HCT116 (cell line): ENCODE measurements around the gene CIDEC. TPM values are rescaled to one million over a fixed set of nuclear protein-coding genes. Genes with fewer than 3 reads are reported as not detected.
A peak's percentile ranks its signal among the peaks of the same experiment; 100 is the strongest.

Source experiments
- ATAC-seq: fragments of 200-7000 bp; cut with Tn5 transposase; 2 replicates; pipeline ENCODE4 v1.9.1; 2020; ENCODE audit warnings: mild to moderate bottlenecking, moderate library complexity
- BruUV-seq: library from RNA; stranded (reverse); fragments of 400-500 nt; replicated peaks from 2 replicates; lab custom pipeline; 2021; lab: Mats Ljungman, UMichigan
- CTCF ChIA-PET: fragments of 300-600 bp; sonication (Branson Sonifier 250); formaldehyde crosslinking; loops from one replicate; lab custom pipeline; 2021; ENCODE audit warnings: antibody characterized with exemption; lab: Charles Lee
- POLR2A ChIA-PET: fragments of 300-600, 350-600 bp; sonication (Branson Sonifier 250); formaldehyde crosslinking; loops from one replicate; lab custom pipeline; 2021; ENCODE audit warnings: antibody characterized with exemption; lab: Charles Lee
- RAD21 ChIA-PET, 2 experiments: fragments of 300-600 bp; sonication (Branson Sonifier 250); formaldehyde crosslinking; loops; one replicate each; lab custom pipeline; 2023; ENCODE audit warnings: low total read pairs in 2 of 2; ENCODE audit not compliant: uncharacterized antibody in 2 of 2, unreplicated experiment in 2 of 2, low non-redundant PET in 1 of 2; lab: Charles Lee
- DNase-seq: peaks from one replicate; pipeline ENCODE4 v3.0.0-alpha.2; 2010; ENCODE audit warnings: low read depth, low spot score
- H2AFZ ChIP-seq: fragments of 200-600 bp; shearing (Covaris generic), sonication (generic); 2 replicates; pipeline ENCODE4 v1.6.1; 2017; ENCODE audit warnings: low read depth, mixed run types, mixed read lengths, antibody characterized with exemption, low read length; ENCODE audit not compliant: poor library complexity, severe bottlenecking
- H3K27ac ChIP-seq: 2 replicates; pipeline ENCODE4 v1.5.1; 2012; ENCODE audit warnings: low read depth, low read length
- H3K27me3 ChIP-seq: fragments of 200-600 bp; sonication (generic); 2 replicates; pipeline ENCODE4 v1.6.1; 2016; ENCODE audit warnings: mixed run types, low read length, mixed read lengths; ENCODE audit not compliant: insufficient read depth
- H3K36me3 ChIP-seq, 2 experiments: fragments of 200-500 bp in 1 of 2; fragments of 200-600 bp in 1 of 2; sonication (Bioruptor generic) in 1 of 2; sonication (generic) in 1 of 2; 2 replicates each; pipeline versions ENCODE4 v1.5.1 to v1.6.1; 2014 to 2016; ENCODE audit warnings: low read length in 2 of 2, inconsistent platforms in 1 of 2, mixed read lengths in 1 of 2, mixed run types in 1 of 2; ENCODE audit not compliant: insufficient read depth in 2 of 2, control insufficient read depth in 1 of 2
- H3K4me1 ChIP-seq, 2 experiments: fragments of 200-600 bp in 1 of 2; sonication (generic) in 1 of 2; 2 replicates each; pipeline versions ENCODE4 v1.5.1 to v1.6.1; 2012 to 2017; ENCODE audit warnings: low read length in 2 of 2, inconsistent platforms in 1 of 2, mild to moderate bottlenecking in 1 of 2, mixed read lengths in 1 of 2, mixed run types in 1 of 2, moderate library complexity in 1 of 2; ENCODE audit not compliant: insufficient read depth in 2 of 2, control insufficient read depth in 1 of 2
- H3K4me2 ChIP-seq: fragments of 200-600 bp; sonication (generic); 2 replicates; pipeline ENCODE4 v1.6.1; 2017; ENCODE audit warnings: mixed run types, low read length, mixed read lengths
- H3K4me3 ChIP-seq, 2 experiments: fragments of 200-600 bp in 1 of 2; sonication (generic) in 1 of 2; replicated peaks in 1 of 2; 2 replicates each; pipeline ENCODE4 v1.5.1; 2011 to 2016; ENCODE audit warnings: low read length in 2 of 2, control low read depth in 1 of 2, low read depth in 1 of 2, mild to moderate bottlenecking in 1 of 2, mixed read lengths in 1 of 2, mixed run types in 1 of 2
- H3K79me2 ChIP-seq: fragments of 200-600 bp; sonication (generic); 2 replicates; pipeline ENCODE4 v1.6.1; 2017; ENCODE audit warnings: mild to moderate bottlenecking, mixed run types, low read length, moderate library complexity, mixed read lengths; ENCODE audit not compliant: insufficient read depth
- H3K9ac ChIP-seq: fragments of 200-600 bp; sonication (generic); 2 replicates; pipeline ENCODE4 v1.6.1; 2016; ENCODE audit warnings: low read length, mixed read lengths
- H3K9me2 ChIP-seq: fragments of 200-600 bp; sonication (generic), shearing (Covaris generic); 2 replicates; pipeline ENCODE4 v1.6.1; 2017; ENCODE audit warnings: mixed run types, mild to moderate bottlenecking, moderate library complexity; ENCODE audit not compliant: insufficient read depth
- H3K9me3 ChIP-seq, 2 experiments: fragments of 200-500 bp in 1 of 2; fragments of 200-600 bp in 1 of 2; sonication (Bioruptor generic) in 1 of 2; sonication (generic) in 1 of 2; 2 replicates each; pipeline ENCODE4 v1.6.1; 2014 to 2017; ENCODE audit warnings: low read length in 2 of 2, mixed read lengths in 2 of 2, inconsistent platforms in 1 of 2, low read depth in 1 of 2, mild to moderate bottlenecking in 1 of 2, mixed run types in 1 of 2, moderate library complexity in 1 of 2; ENCODE audit not compliant: control insufficient read depth in 1 of 2, insufficient read depth in 1 of 2
- H4K20me1 ChIP-seq: fragments of 200-600 bp; sonication (generic), shearing (Covaris generic); 2 replicates; pipeline ENCODE4 v1.6.1; 2017; ENCODE audit warnings: mixed run types, mild to moderate bottlenecking, moderate library complexity; ENCODE audit not compliant: insufficient read depth
- ATF3 ChIP-seq: IDR thresholded peaks from 2 replicates; pipeline ENCODE4 v1.6.1; 2012
- CEBPB ChIP-seq: IDR thresholded peaks from 2 replicates; pipeline ENCODE4 v1.6.1; 2012; ENCODE audit warnings: low read depth
- EGR1 ChIP-seq: IDR thresholded peaks from 2 replicates; pipeline ENCODE4 v1.6.1; 2012; ENCODE audit warnings: low read depth
- EZH2 ChIP-seq: fragments of 200-600 bp; sonication (generic); IDR thresholded peaks from 2 replicates; pipeline ENCODE4 v1.6.1; 2017; ENCODE audit warnings: antibody characterized with exemption, mixed run types
- EZH2phosphoT487 ChIP-seq: fragments of 200-600 bp; IDR thresholded peaks from 2 replicates; pipeline ENCODE4 v1.6.1; 2018; ENCODE audit warnings: antibody characterized with exemption, borderline replicate concordance
- FOSL1 ChIP-seq: IDR thresholded peaks from 2 replicates; pipeline ENCODE4 v1.6.1; 2012; ENCODE audit warnings: low read depth
- JUND ChIP-seq: IDR thresholded peaks from 2 replicates; pipeline ENCODE4 v1.6.1; 2012
- POLR2A ChIP-seq: IDR thresholded peaks from 2 replicates; pipeline ENCODE4 v1.7.0; 2011; ENCODE audit warnings: borderline replicate concordance; ENCODE audit not compliant: insufficient read depth, insufficient read length; ENCODE audit errors: extremely low read depth
- POLR2AphosphoS5 ChIP-seq: IDR thresholded peaks from 2 replicates; pipeline ENCODE4 v1.6.1; 2011; ENCODE audit warnings: mild to moderate bottlenecking, low read depth, low read length, moderate library complexity
- RAD21 ChIP-seq: IDR thresholded peaks from 2 replicates; pipeline ENCODE4 v1.6.1; 2012; ENCODE audit warnings: low read depth, mild to moderate bottlenecking
- SIN3A ChIP-seq: IDR thresholded peaks from 2 replicates; pipeline ENCODE4 v1.6.1; 2012; ENCODE audit warnings: low read depth
- SP1 ChIP-seq: IDR thresholded peaks from 2 replicates; pipeline ENCODE4 v1.6.1; 2012; ENCODE audit warnings: low read depth
- SRF ChIP-seq: IDR thresholded peaks from 2 replicates; pipeline ENCODE4 v1.6.1; 2012; ENCODE audit warnings: low read depth
- TCF7L2 ChIP-seq: IDR thresholded peaks from 2 replicates; pipeline ENCODE4 v1.7.0; 2011; ENCODE audit warnings: borderline replicate concordance, inconsistent platforms; ENCODE audit not compliant: insufficient read depth, insufficient read length; ENCODE audit errors: extremely low read depth
- YY1 ChIP-seq: IDR thresholded peaks from 2 replicates; pipeline ENCODE4 v1.6.1; 2011; ENCODE audit warnings: low read length, low read depth, moderate library complexity, mild to moderate bottlenecking; ENCODE audit not compliant: insufficient replicate concordance; ENCODE audit errors: extremely low read depth
- ZBTB33 ChIP-seq: IDR thresholded peaks from 2 replicates; pipeline ENCODE4 v1.6.1; 2011; ENCODE audit warnings: mild to moderate bottlenecking, low read length, moderate library complexity; ENCODE audit not compliant: insufficient replicate concordance; ENCODE audit errors: extremely low read depth
- ZNF274 ChIP-seq: fragments of 200-500 bp; sonication (Bioruptor generic); IDR thresholded peaks from 2 replicates; pipeline ENCODE4 v1.6.1; 2014; ENCODE audit warnings: mild to moderate bottlenecking, low read depth, low read length, inconsistent platforms
- intact Hi-C: fragments of 100-400 bp; cut with micrococcal nuclease; formaldehyde crosslinking; loops from 2 replicates; pipeline ENCODE4 v1.10.0; 2022
- total RNA-seq: library from RNA; stranded (reverse); gene quantifications from one replicate; pipeline ENCODE4 v1.2.1, GENCODE V29; 2021; ENCODE audit not compliant: unreplicated experiment
- TF ChIP-seq, protein P1 (sequence below), 3 experiments: fragments of 200-600 bp in 1 of 3; sonication (generic) in 1 of 3; IDR thresholded peaks in 2 of 3; conservative IDR thresholded peaks in 1 of 3; 2 replicates each; pipeline ENCODE4 v1.5.1; 2012 to 2017; ENCODE audit warnings: low read depth in 2 of 3, low read length in 2 of 3, antibody characterized with exemption in 1 of 3, borderline replicate concordance in 1 of 3, control low read depth in 1 of 3, mild to moderate bottlenecking in 1 of 3, mixed read lengths in 1 of 3, mixed run types in 1 of 3, moderate library complexity in 1 of 3; ENCODE audit not compliant: insufficient read depth in 1 of 3
- TF ChIP-seq, protein P2 (sequence below): IDR thresholded peaks from 2 replicates; pipeline ENCODE4 v1.6.1; 2012; ENCODE audit warnings: low read depth
- TF ChIP-seq, protein P3 (sequence below): IDR thresholded peaks from 2 replicates; pipeline ENCODE4 v1.6.1; 2012

The CIDEC gene
- total RNA-seq, 1 experiment from 2014 or later: not detected

DNA sequence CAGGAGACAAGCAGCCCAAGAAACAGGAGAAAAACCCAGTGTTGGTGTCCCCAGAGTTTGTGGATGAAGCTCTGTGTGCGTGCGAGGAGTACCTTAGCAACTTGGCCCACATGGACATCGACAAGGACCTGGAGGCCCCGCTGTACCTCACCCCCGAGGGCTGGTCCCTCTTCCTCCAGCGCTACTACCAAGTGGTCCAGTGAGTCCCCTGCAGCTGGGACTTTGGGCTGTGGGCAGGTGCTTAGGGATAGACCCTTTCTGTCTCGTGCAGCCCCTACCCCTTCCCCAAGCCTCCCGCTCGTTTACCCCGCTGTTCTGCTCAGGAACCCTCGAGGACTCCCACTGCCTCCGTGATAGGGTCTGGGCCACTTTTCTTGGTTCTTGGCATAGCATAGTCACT lies 59.5 kb downstream of the CIDEC start:
- no peaks in the 10 kb centered on the region for H3K79me2 ChIP-seq
- H2AFZ ChIP-seq: no peak overlapping the region
- H3K4me1 ChIP-seq: no peaks in the 10 kb centered on the region
- H3K9me3 ChIP-seq: no peaks in the 10 kb centered on the region
- TF ChIP-seq SIN3A: no peak
- no peak for TF ChIP-seq ATF3
- TF ChIP-seq SRF: no peak
- TF ChIP-seq, protein P1, sequence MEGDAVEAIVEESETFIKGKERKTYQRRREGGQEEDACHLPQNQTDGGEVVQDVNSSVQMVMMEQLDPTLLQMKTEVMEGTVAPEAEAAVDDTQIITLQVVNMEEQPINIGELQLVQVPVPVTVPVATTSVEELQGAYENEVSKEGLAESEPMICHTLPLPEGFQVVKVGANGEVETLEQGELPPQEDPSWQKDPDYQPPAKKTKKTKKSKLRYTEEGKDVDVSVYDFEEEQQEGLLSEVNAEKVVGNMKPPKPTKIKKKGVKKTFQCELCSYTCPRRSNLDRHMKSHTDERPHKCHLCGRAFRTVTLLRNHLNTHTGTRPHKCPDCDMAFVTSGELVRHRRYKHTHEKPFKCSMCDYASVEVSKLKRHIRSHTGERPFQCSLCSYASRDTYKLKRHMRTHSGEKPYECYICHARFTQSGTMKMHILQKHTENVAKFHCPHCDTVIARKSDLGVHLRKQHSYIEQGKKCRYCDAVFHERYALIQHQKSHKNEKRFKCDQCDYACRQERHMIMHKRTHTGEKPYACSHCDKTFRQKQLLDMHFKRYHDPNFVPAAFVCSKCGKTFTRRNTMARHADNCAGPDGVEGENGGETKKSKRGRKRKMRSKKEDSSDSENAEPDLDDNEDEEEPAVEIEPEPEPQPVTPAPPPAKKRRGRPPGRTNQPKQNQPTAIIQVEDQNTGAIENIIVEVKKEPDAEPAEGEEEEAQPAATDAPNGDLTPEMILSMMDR (IDR thresholded peaks at IDR 0.05 in 2 of 3, conservative IDR thresholded peaks at IDR 0.05 in 1 of 3; ENCODE audit: borderline replicate concordance in 1 of 3, insufficient read depth in 1 of 3, low read depth in 2 of 3, low read length in 2 of 3): no peak
- no peak for TF ChIP-seq YY1
- TF ChIP-seq EZH2phosphoT487: no peak
- TF ChIP-seq EGR1: no peak
- TF ChIP-seq POLR2AphosphoS5: no peak
- TF ChIP-seq, protein P2, sequence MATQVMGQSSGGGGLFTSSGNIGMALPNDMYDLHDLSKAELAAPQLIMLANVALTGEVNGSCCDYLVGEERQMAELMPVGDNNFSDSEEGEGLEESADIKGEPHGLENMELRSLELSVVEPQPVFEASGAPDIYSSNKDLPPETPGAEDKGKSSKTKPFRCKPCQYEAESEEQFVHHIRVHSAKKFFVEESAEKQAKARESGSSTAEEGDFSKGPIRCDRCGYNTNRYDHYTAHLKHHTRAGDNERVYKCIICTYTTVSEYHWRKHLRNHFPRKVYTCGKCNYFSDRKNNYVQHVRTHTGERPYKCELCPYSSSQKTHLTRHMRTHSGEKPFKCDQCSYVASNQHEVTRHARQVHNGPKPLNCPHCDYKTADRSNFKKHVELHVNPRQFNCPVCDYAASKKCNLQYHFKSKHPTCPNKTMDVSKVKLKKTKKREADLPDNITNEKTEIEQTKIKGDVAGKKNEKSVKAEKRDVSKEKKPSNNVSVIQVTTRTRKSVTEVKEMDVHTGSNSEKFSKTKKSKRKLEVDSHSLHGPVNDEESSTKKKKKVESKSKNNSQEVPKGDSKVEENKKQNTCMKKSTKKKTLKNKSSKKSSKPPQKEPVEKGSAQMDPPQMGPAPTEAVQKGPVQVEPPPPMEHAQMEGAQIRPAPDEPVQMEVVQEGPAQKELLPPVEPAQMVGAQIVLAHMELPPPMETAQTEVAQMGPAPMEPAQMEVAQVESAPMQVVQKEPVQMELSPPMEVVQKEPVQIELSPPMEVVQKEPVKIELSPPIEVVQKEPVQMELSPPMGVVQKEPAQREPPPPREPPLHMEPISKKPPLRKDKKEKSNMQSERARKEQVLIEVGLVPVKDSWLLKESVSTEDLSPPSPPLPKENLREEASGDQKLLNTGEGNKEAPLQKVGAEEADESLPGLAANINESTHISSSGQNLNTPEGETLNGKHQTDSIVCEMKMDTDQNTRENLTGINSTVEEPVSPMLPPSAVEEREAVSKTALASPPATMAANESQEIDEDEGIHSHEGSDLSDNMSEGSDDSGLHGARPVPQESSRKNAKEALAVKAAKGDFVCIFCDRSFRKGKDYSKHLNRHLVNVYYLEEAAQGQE: no peak
- no peak for TF ChIP-seq ZBTB33
- no peak for TF ChIP-seq JUND
- TF ChIP-seq ZNF274: no peak
- TF ChIP-seq FOSL1: no peak
- TF ChIP-seq EZH2: no peak
- TF ChIP-seq TCF7L2: no peak
- TF ChIP-seq POLR2A: no peak
- TF ChIP-seq, protein P3, sequence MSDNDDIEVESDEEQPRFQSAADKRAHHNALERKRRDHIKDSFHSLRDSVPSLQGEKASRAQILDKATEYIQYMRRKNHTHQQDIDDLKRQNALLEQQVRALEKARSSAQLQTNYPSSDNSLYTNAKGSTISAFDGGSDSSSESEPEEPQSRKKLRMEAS: no peak
- TF ChIP-seq SP1: no peak
- no peak for TF ChIP-seq RAD21
- TF ChIP-seq CEBPB: no peak
- H3K27ac ChIP-seq: no peak overlapping the region
- RAD21 ChIA-PET: no interaction called here
- CTCF ChIA-PET: interaction anchor here (1.9 kb wide), 1 partner anchor 12 kb away, joined by 4 read pairs; no protein-coding TSS in a partner anchor
- POLR2A ChIA-PET: no interaction called here
- ATAC-seq (peak; percentile 20; the same call in 1 of the 2 replicates), DNase-seq (no peak)
- H3K36me3 ChIP-seq: no peaks in the 10 kb centered on the region; a peak in 1 of 4 replicates
- no peak overlapping the region for H3K4me2 ChIP-seq
- no peaks in the 10 kb centered on the region for H3K9me2 ChIP-seq
- no peak overlapping the region for H3K4me3 ChIP-seq
- H3K9ac ChIP-seq: no peak overlapping the region
- H4K20me1 ChIP-seq: no peaks in the 10 kb centered on the region
- intact Hi-C loops: no loop called here
- no TSS peak for BruUV-seq
- H3K27me3 ChIP-seq: no peaks in the 10 kb centered on the region
